ENCODE data around the gene TUSC2. TPM values are rescaled to one million over a fixed set of nuclear protein-coding genes. Genes with fewer than 3 reads are reported as not detected.

Gene TUSC2
- total and polyA plus RNA-seq, 2 of the 8 experiments (the other 6 are each of a cell fraction or from before 2014, with no cell fraction given): 33.3 to 65.4 TPM

- no peak for TF ChIP-seq MAFK (IDR thresholded peaks at IDR 0.05; ENCODE audit: low read depth, low read length)
- TF ChIP-seq KDM4A (IDR thresholded peaks at IDR 0.05; ENCODE audit: low read depth, low read length, severe bottlenecking): no peak
- TF ChIP-seq SP4 (IDR thresholded peaks at IDR 0.05; ENCODE audit: low read length): no peak
Observed at GRCh38 chr3:50333744-50334328, 5.8 kb upstream of the TUSC2 start (continued).
